HEK293 (cell line): Measurements from ENCODE around the gene PLEKHA6.
A peak's percentile ranks its signal among the peaks of the same experiment; 100 is the strongest.

Source experiments
- CTCF ChIA-PET: fragments of 350-600 bp; formaldehyde crosslinking; extraction: SDS; loops from one replicate; lab custom pipeline; 2021; ENCODE audit warnings: antibody characterized with exemption; lab: Yijun Ruan, JAX
- POLR2A ChIA-PET: fragments of 300-600 bp; formaldehyde crosslinking; extraction: SDS; loops from one replicate; lab custom pipeline; 2020; ENCODE audit warnings: antibody characterized with exemption, inconsistent platforms; lab: Yijun Ruan, JAX
- H3K27ac ChIP-seq: fragments of 200-500 bp; sonication (Bioruptor generic); 2 replicates; pipeline ENCODE4 v1.5.1; 2014; ENCODE audit warnings: low read depth, low read length, control low read depth, inconsistent platforms; ENCODE audit errors: extremely low read depth
- H3K36me3 ChIP-seq, 2 experiments: fragments of 200-500 bp in 1 of 2; sonication (Bioruptor generic) in 1 of 2; 1 replicate in 1 of 2; 2 replicates in 1 of 2; pipeline ENCODE4 v1.5.1; 2014 to 2017; ENCODE audit warnings: inconsistent platforms in 2 of 2, low read length in 2 of 2; ENCODE audit not compliant: control insufficient read depth in 2 of 2, insufficient read depth in 1 of 2
- H3K4me1 ChIP-seq: fragments of 200-500 bp; sonication (Bioruptor generic); 2 replicates; pipeline ENCODE4 v1.5.1; 2014; ENCODE audit warnings: mild to moderate bottlenecking, low read length, inconsistent platforms; ENCODE audit not compliant: control insufficient read depth, insufficient read depth
- H3K4me3 ChIP-seq: 2 replicates; pipeline ENCODE4 v1.5.1; 2011; ENCODE audit warnings: low read depth, mild to moderate bottlenecking, control low read depth, low read length, moderate library complexity
- H3K9me3 ChIP-seq: fragments of 200-500 bp; sonication (Bioruptor generic); 2 replicates; pipeline ENCODE4 v1.5.1; 2014; ENCODE audit warnings: low read depth, low read length, inconsistent platforms; ENCODE audit not compliant: control insufficient read depth, insufficient read depth
- CTCF ChIP-seq: fragments of 450-650 bp; formaldehyde crosslinking; IDR thresholded peaks from 2 replicates; pipeline ENCODE4 v1.5.1; 2016; ENCODE audit warnings: missing biosample characterization, missing genetic modification characterization
- HOXC10 ChIP-seq: sonication (generic); formaldehyde crosslinking; IDR thresholded peaks from 2 replicates; pipeline ENCODE4 v1.8.1; 2023; ENCODE audit warnings: mild to moderate bottlenecking, missing genetic modification reagents
- KLF10 ChIP-seq: fragments of 450-650 bp; IDR thresholded peaks from 2 replicates; pipeline ENCODE4 v1.5.1; 2018; ENCODE audit warnings: missing biosample characterization, mild to moderate bottlenecking, missing genetic modification characterization
- OSR2 ChIP-seq: fragments of 450-650 bp; formaldehyde crosslinking; IDR thresholded peaks from 2 replicates; pipeline ENCODE4 v1.5.1; 2016; ENCODE audit warnings: missing biosample characterization, missing genetic modification characterization
- TRIM28 ChIP-seq: IDR thresholded peaks from 2 replicates; pipeline ENCODE4 v1.6.1; 2011; ENCODE audit warnings: low read length, control low read depth, borderline replicate concordance
- WT1 ChIP-seq: fragments of 450-650 bp; formaldehyde crosslinking; IDR thresholded peaks from 2 replicates; pipeline ENCODE4 v1.5.1; 2016; ENCODE audit warnings: missing biosample characterization, missing genetic modification characterization
- ZBTB26 ChIP-seq: fragments of 450-650 bp; formaldehyde crosslinking; optimal IDR thresholded peaks from 2 replicates; pipeline ENCODE3; 2016; ENCODE audit warnings: missing biosample characterization, mild to moderate bottlenecking, missing genetic modification characterization
- ZFP37 ChIP-seq: fragments of 450-650 bp; formaldehyde crosslinking; IDR thresholded peaks from 2 replicates; pipeline ENCODE4 v1.5.1; 2016; ENCODE audit warnings: missing biosample characterization, missing genetic modification characterization
- ZIC2 ChIP-seq: fragments of 450-650 bp; formaldehyde crosslinking; IDR thresholded peaks from 2 replicates; pipeline ENCODE4 v1.5.1; 2016; ENCODE audit warnings: missing biosample characterization, missing genetic modification characterization
- ZNF280D ChIP-seq: fragments of 450-650 bp; formaldehyde crosslinking; IDR thresholded peaks from 2 replicates; pipeline ENCODE4 v1.5.1; 2016; ENCODE audit warnings: missing biosample characterization, missing genetic modification characterization
- ZNF518A ChIP-seq: fragments of 450-650 bp; formaldehyde crosslinking; conservative IDR thresholded peaks from 2 replicates; pipeline ENCODE4 v1.5.1; 2016; ENCODE audit warnings: low read depth, missing biosample characterization, missing genetic modification characterization
- ZNF560 ChIP-seq: fragments of 450-650 bp; formaldehyde crosslinking; IDR thresholded peaks from 2 replicates; pipeline ENCODE4 v1.5.1; 2017; ENCODE audit warnings: missing biosample characterization, missing genetic modification characterization, borderline replicate concordance
- ZNF596 ChIP-seq: fragments of 450-650 bp; IDR thresholded peaks from 2 replicates; pipeline ENCODE4 v1.5.0; 2018; ENCODE audit warnings: missing biosample characterization, mild to moderate bottlenecking, missing genetic modification characterization, moderate library complexity
- ZNF629 ChIP-seq: fragments of 450-650 bp; formaldehyde crosslinking; IDR thresholded peaks from 2 replicates; pipeline ENCODE4 v1.5.1; 2017; ENCODE audit warnings: missing biosample characterization, missing genetic modification characterization
- ZNF664 ChIP-seq: fragments of 450-650 bp; formaldehyde crosslinking; IDR thresholded peaks from 2 replicates; pipeline ENCODE4 v1.5.1; 2016; ENCODE audit warnings: missing biosample characterization, missing genetic modification characterization
- ZNF776 ChIP-seq: fragments of 450-650 bp; formaldehyde crosslinking; IDR thresholded peaks from 2 replicates; pipeline ENCODE4 v1.5.0; 2017; ENCODE audit warnings: missing biosample characterization, missing genetic modification characterization, borderline replicate concordance

The PLEKHA6 gene

GRCh38 chr1:204342310-204342709 is 17.4 kb downstream of the PLEKHA6 start (continued):
- no peak for TF ChIP-seq ZNF280D (tag by site-specific recombination)
- no peak for TF ChIP-seq HOXC10

- ChIA-PET POLR2A (no interaction called here), CTCF (interaction anchor here (0.5 to 2.8 kb wide), 7 partner anchors 10 to 212 kb away, joined by 3 to 13 read pairs (median 4); no protein-coding TSS in a partner anchor)
- no peak for TF ChIP-seq KLF10
- peak; percentile 79 for TF ChIP-seq OSR2 (tag by site-specific recombination)
- peak; percentile 73 for TF ChIP-seq ZIC2 (tag by site-specific recombination)
- no peak for TF ChIP-seq ZNF518A (tag by site-specific recombination)
- 0 out of 2 replicates have a peak, but pooled peaks have one; percentile 36 for TF ChIP-seq WT1 (tag by site-specific recombination)
- no peaks in the 10 kb centered on the region for H3K36me3 ChIP-seq
- H3K9me3 ChIP-seq: no peaks in the 10 kb centered on the region
- H3K4me1 ChIP-seq: peaks cover 2% of the 10 kb centered on the region; the same call in 1 of the 2 replicates
- H3K4me3 ChIP-seq: no peak overlapping the region
- no peak overlapping the region for H3K27ac ChIP-seq
Measured at GRCh38 chr1:204341380-204341779, 18.3 kb downstream of the PLEKHA6 start.

- ChIA-PET CTCF (interaction anchor here (0.7 to 2.5 kb wide), 5 partner anchors 11 to 163 kb away, joined by 3 to 12 read pairs (median 3); no protein-coding TSS in a partner anchor), POLR2A (no interaction called here)
- peaks cover 5% of the 10 kb centered on the region for H3K4me1 ChIP-seq
- TF ChIP-seq ZBTB26 (tag by site-specific recombination) (no peak), TRIM28 (peak; percentile 61; the same call in 1 of the 2 replicates), ZNF664 (tag by site-specific recombination) (no peak), ZNF560 (no peak), ZNF629 (tag by site-specific recombination) (no peak), WT1 (tag by site-specific recombination) (peak; percentile 98), ZNF596 (tag by site-specific recombination) (0 out of 2 replicates have a peak, but pooled peaks have one; percentile 54), CTCF (tag by site-specific recombination) (no peak), ZNF280D (tag by site-specific recombination) (no peak), ZNF776 (tag by site-specific recombination) (no peak), ZFP37 (tag by site-specific recombination) (no peak)
Measured at GRCh38 chr1:204340081-204340889, 19.4 kb downstream of the PLEKHA6 start.

More at GRCh38 chr1:204340081-204340889, 19.4 kb downstream of the PLEKHA6 start:
- Histone ChIP-seq H3K36me3 (no peaks in the 10 kb centered on the region), H3K27ac (no peak overlapping the region), H3K9me3 (no peaks in the 10 kb centered on the region), H3K4me3 (no peak overlapping the region)
